HepG2 (cell line): ENCODE measurements around the gene ELOVL6. TPM values are rescaled to one million over a fixed set of nuclear protein-coding genes. Genes with fewer than 3 reads are reported as not detected.

Experiments
- ATAC-seq: fragments of 200-7000 bp; cut with Tn5 transposase; 3 replicates; pipeline ENCODE4 v1.9.1; 2020; ENCODE audit warnings: mild to moderate bottlenecking, moderate library complexity
- BruUV-seq: library from RNA; stranded (reverse); fragments of 400-500 nt; replicated peaks from 2 replicates; lab custom pipeline; 2021; lab: Mats Ljungman, UMichigan
- CTCF ChIA-PET: fragments of 300-600 bp; formaldehyde crosslinking; extraction: SDS; loops from one replicate; lab custom pipeline; 2021; ENCODE audit warnings: low total read pairs, inconsistent platforms, low intra/inter-chr PET ratio; lab: Yijun Ruan, JAX
- POLR2A ChIA-PET: fragments of 350-600 bp; sonication (Branson Sonifier 250); formaldehyde crosslinking; loops from one replicate; lab custom pipeline; 2020; ENCODE audit warnings: antibody characterized with exemption, inconsistent platforms; lab: Yijun Ruan, JAX
- DNase-seq: peaks from one replicate; pipeline ENCODE4 v3.0.0-alpha.2; 2015; ENCODE audit warnings: low spot score
- FAIRE-seq: peaks from 3 replicates; lab custom pipeline; 2011; peaks lifted over from hg19 to GRCh38; lab: Jason Lieb, UNC
- H2AFZ ChIP-seq: one replicate; pipeline ENCODE4 v1.6.1; 2011; ENCODE audit warnings: low read length, inconsistent platforms
- H3K27ac ChIP-seq: fragments of 300-600 bp; 3 replicates; pipeline ENCODE4 v1.8.0; 2011; ENCODE audit warnings: mixed run types, mild to moderate bottlenecking, mixed read lengths, low read length, inconsistent platforms; ENCODE audit not compliant: insufficient read depth; ENCODE audit errors: extremely low read length
- H3K27me3 ChIP-seq, 2 experiments: fragments of 200-600 bp in 1 of 2; 2 replicates in 1 of 2; 3 replicates in 1 of 2; pipeline versions ENCODE4 v1.6.0 to v1.8.0; 2011; ENCODE audit warnings: low read length in 2 of 2, mild to moderate bottlenecking in 2 of 2, moderate library complexity in 2 of 2, inconsistent platforms in 1 of 2; ENCODE audit not compliant: insufficient read depth in 2 of 2, control insufficient read depth in 1 of 2
- H3K36me3 ChIP-seq, 2 experiments: fragments of 200-600 bp in 1 of 2; replicated peaks in 1 of 2; 2 replicates in 1 of 2; 3 replicates in 1 of 2; pipeline versions ENCODE4 v1.5.1 to v1.8.0; 2011; ENCODE audit warnings: low read length in 2 of 2, inconsistent platforms in 1 of 2; ENCODE audit not compliant: insufficient read depth in 2 of 2, control insufficient read depth in 1 of 2
- H3K4me1 ChIP-seq: 2 replicates; pipeline ENCODE4 v1.5.1; 2012; ENCODE audit warnings: low read length, inconsistent platforms; ENCODE audit not compliant: insufficient read depth
- H3K4me2 ChIP-seq: 2 replicates; pipeline ENCODE4 v1.6.0; 2011; ENCODE audit warnings: low read depth, low read length, inconsistent platforms
- H3K4me3 ChIP-seq, 3 experiments: fragments of 200-600 bp in 1 of 3; sonication (generic), shearing (Covaris generic) in 1 of 3; replicated peaks in 1 of 3; 2 replicates each; pipeline ENCODE4 v1.5.1; 2011 to 2016; ENCODE audit warnings: low read length in 3 of 3, inconsistent platforms in 2 of 3, low read depth in 2 of 3, mild to moderate bottlenecking in 2 of 3, control low read depth in 1 of 3, mixed read lengths in 1 of 3; ENCODE audit not compliant: insufficient read depth in 1 of 3
- H3K79me2 ChIP-seq: one replicate; pipeline ENCODE4 v1.6.1; 2011; ENCODE audit warnings: low read length, inconsistent platforms; ENCODE audit not compliant: insufficient read depth
- H3K9ac ChIP-seq: 2 replicates; pipeline ENCODE4 v1.6.0; 2011; ENCODE audit warnings: mild to moderate bottlenecking, low read depth, low read length, inconsistent platforms; ENCODE audit not compliant: insufficient read depth
- H3K9me3 ChIP-seq: 2 replicates; pipeline ENCODE4 v1.5.1; 2012; ENCODE audit warnings: mild to moderate bottlenecking, low read length
- H4K20me1 ChIP-seq: 2 replicates; pipeline ENCODE4 v1.6.0; 2011; ENCODE audit warnings: inconsistent platforms, mild to moderate bottlenecking, low read length, moderate library complexity; ENCODE audit not compliant: insufficient read depth
- ATF7-NPFF ChIP-seq: sonication (generic); formaldehyde crosslinking; IDR thresholded peaks from 2 replicates; pipeline ENCODE4 v1.8.1; 2023; ENCODE audit warnings: mild to moderate bottlenecking, low read depth, missing genetic modification reagents, moderate library complexity
- CREM ChIP-seq, 2 experiments: sonication (generic) in 1 of 2; formaldehyde crosslinking in 1 of 2; IDR thresholded peaks; 2 replicates each; pipeline versions ENCODE4 v1.4.0 to v1.6.1; 2016 to 2020; ENCODE audit warnings: antibody characterized with exemption in 1 of 2, mild to moderate bottlenecking in 1 of 2, missing genetic modification reagents in 1 of 2
- DNMT3B ChIP-seq: conservative IDR thresholded peaks from 2 replicates; pipeline ENCODE4 v1.6.1; 2016; ENCODE audit warnings: missing biosample characterization, control low read depth
- EP300 ChIP-seq, 3 experiments: sonication (generic) in 1 of 3; formaldehyde crosslinking in 1 of 3; IDR thresholded peaks; 2 replicates each; pipeline versions ENCODE4 v1.5.1 to v1.6.1; 2011 to 2020; ENCODE audit warnings: low read depth in 2 of 3, low read length in 2 of 3, borderline replicate concordance in 1 of 3, improper control_type of control experiment in 1 of 3, mild to moderate bottlenecking in 1 of 3, missing genetic modification reagents in 1 of 3, moderate library complexity in 1 of 3
- NR2F2 ChIP-seq: IDR thresholded peaks from 2 replicates; pipeline ENCODE4 v1.6.1; 2012; ENCODE audit warnings: low read depth, inconsistent platforms, borderline replicate concordance
- RORA ChIP-seq: sonication (generic); formaldehyde crosslinking; IDR thresholded peaks from 2 replicates; pipeline ENCODE4 v1.5.0; 2020; ENCODE audit warnings: mild to moderate bottlenecking, missing genetic modification reagents, moderate library complexity
- SCMH1 ChIP-seq: sonication (generic); formaldehyde crosslinking; IDR thresholded peaks from 2 replicates; pipeline ENCODE4 v1.9.0; 2021; ENCODE audit warnings: missing genetic modification reagents, mild to moderate bottlenecking, borderline replicate concordance
- SETDB1 ChIP-seq: sonication (generic); formaldehyde crosslinking; IDR thresholded peaks from 2 replicates; pipeline ENCODE4 v1.5.1; 2020; ENCODE audit warnings: missing genetic modification reagents, mild to moderate bottlenecking, borderline replicate concordance
- SMAD1 ChIP-seq: sonication (generic); formaldehyde crosslinking; IDR thresholded peaks from 2 replicates; pipeline ENCODE4 v1.4.0; 2020; ENCODE audit warnings: missing genetic modification reagents, low read depth, mild to moderate bottlenecking, borderline replicate concordance
- ZNF570 ChIP-seq: sonication (generic); formaldehyde crosslinking; IDR thresholded peaks from 2 replicates; pipeline ENCODE4 v1.4.0; 2020; ENCODE audit warnings: mild to moderate bottlenecking, missing genetic modification reagents, borderline replicate concordance
- ZNF598 ChIP-seq: sonication (generic); formaldehyde crosslinking; IDR thresholded peaks from 2 replicates; pipeline ENCODE4 v1.5.1; 2020; ENCODE audit warnings: mild to moderate bottlenecking, missing genetic modification reagents, borderline replicate concordance
- ZNF614 ChIP-seq: IDR thresholded peaks from 2 replicates; pipeline ENCODE4 v1.6.1; 2018; ENCODE audit warnings: missing biosample characterization, missing genetic modification reagents, inconsistent platforms, borderline replicate concordance
- ZNF749 ChIP-seq: sonication (generic); formaldehyde crosslinking; IDR thresholded peaks from 2 replicates; pipeline ENCODE4 v1.8.0; 2022; ENCODE audit warnings: mild to moderate bottlenecking, missing genetic modification reagents, moderate library complexity, borderline replicate concordance
- WGBS: methylation state at CpG from one replicate; pipeline ENCODE4 v1.1.6; 2017; ENCODE audit warnings: low lambda C conversion rate; 5-methylcytosine and 5-hydroxymethylcytosine counted together
- in situ Hi-C: cut with HindIII; loops from 2 replicates; pipeline ENCODE4 v1.10.0; 2017; ENCODE audit warnings: low pct_unique_long_range_greater_than_20kb; ENCODE audit not compliant: extremely low pct_ligation_motif_present
- intact Hi-C: fragments of 100-400 bp; cut with micrococcal nuclease; formaldehyde crosslinking; loops from one replicate; pipeline ENCODE4 v1.10.0; 2022; ENCODE audit not compliant: unreplicated experiment
- polyA plus RNA-seq, 8 experiments: library from polyadenylated mRNA; depleted of rRNA in 3 of 8; stranded (reverse) in 7 of 8; unstranded in 1 of 8; fragments of >200 nt; fragmentation: Illumina TruSeq in 4 of 8; extraction: Trizol in 4 of 8; gene quantifications; 2 replicates each; pipeline versions ENCODE4 v1.2.1 to v1.2.3, GENCODE V29; 2011 to 2016; ENCODE audit warnings: low read depth in 4 of 8, missing spikeins in 1 of 8, mixed read lengths in 1 of 8; ENCODE audit not compliant: insufficient read depth in 1 of 8
- total RNA-seq, 5 experiments: library from RNA; depleted of rRNA; stranded (reverse); fragments of >200 nt; fragmentation: Illumina TruSeq; extraction: Trizol; gene quantifications; 2 replicates each; pipeline ENCODE4 v1.2.3, GENCODE V29; 2016; ENCODE audit warnings: low read depth in 1 of 5
- TF ChIP-seq, protein P1 (sequence below): sonication (generic); formaldehyde crosslinking; IDR thresholded peaks from 2 replicates; pipeline ENCODE4 v1.5.0; 2020; ENCODE audit warnings: missing genetic modification reagents
- TF ChIP-seq, protein P2 (sequence below): sonication (generic); formaldehyde crosslinking; IDR thresholded peaks from 2 replicates; pipeline ENCODE4 v1.5.0; 2020; ENCODE audit warnings: mild to moderate bottlenecking, missing genetic modification reagents, borderline replicate concordance

Gene ELOVL6
- total and polyA plus RNA-seq, 2 of the 13 experiments (the other 11 are each of a cell fraction or from before 2014, with no cell fraction given) = 14.1 to 23.2 TPM

DNA sequence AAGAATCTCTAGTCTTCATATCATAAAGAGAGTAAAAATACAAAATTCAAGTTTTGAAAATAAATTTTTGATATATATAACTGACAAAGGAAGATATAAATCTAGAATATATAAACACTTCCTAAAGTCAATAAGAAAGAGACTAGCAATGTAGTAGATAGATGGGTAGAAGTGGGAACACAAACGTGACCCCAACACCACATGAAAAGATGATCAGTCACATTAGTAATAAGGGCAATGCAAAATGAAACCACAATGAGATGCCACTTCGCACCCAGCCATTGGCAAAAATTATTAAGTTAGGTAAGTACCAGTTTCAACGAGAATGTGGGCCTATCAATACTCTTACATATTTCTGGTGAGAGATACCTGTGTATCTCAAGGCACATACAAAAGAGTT, 179.3 kb downstream of the ELOVL6 start:
- no peak for ATAC-seq
- H2AFZ ChIP-seq = no peak overlapping the region
- no peak for FAIRE-seq
- intact Hi-C loops (no loop called here), in situ Hi-C loops (loop anchor here (25.0 kb wide), 1 partner anchor 1618 kb away; no protein-coding TSS in a partner anchor)
- H3K4me2 ChIP-seq = no peak overlapping the region
- no peak overlapping the region for H3K4me3 ChIP-seq
- no peaks in the 10 kb centered on the region for H3K9me3 ChIP-seq
- peaks cover 0 to 6% of the 10 kb centered on the region in 2 experiments; a peak in 2 of 5 replicates for H3K27me3 ChIP-seq
- peaks cover 10% of the 10 kb centered on the region for H3K4me1 ChIP-seq
- ChIA-PET POLR2A (no interaction called here), CTCF (no interaction called here)
- H3K79me2 ChIP-seq = no peaks in the 10 kb centered on the region
- no peak for DNase-seq
- no peak overlapping the region for H3K9ac ChIP-seq
- 47% methylated on average over 3 of the region's 3 CpGs for WGBS
- no peaks in the 10 kb centered on the region for H3K36me3 ChIP-seq
- no peak overlapping the region for H3K27ac ChIP-seq
- H4K20me1 ChIP-seq = no peaks in the 10 kb centered on the region
- TF ChIP-seq ZNF570 (CRISPR knock-in tag) = no peak
- TF ChIP-seq, all 625 proteins: peak for 0
- no TSS peak for BruUV-seq

DNA sequence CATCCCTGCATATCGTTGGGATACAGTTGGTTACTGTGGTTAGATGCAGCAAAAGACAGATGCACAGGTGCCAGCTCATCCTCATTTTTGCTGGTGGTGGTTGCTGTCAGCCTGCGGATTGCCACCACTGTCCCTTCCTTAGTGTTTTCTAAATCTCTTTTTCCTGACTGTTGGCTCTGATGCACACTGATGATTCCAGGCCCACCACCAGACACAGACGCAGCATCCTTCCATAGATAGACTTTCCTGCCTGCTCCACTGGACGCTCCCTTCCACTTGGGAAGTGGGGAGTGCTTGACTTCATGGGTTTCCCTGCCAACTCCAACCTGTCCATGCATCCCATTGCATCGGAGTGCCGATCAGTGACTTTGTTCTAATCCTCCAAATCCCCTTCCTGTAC, 184.2 kb downstream of the ELOVL6 start:
- no peak overlapping the region for H3K4me3 ChIP-seq
- no peaks in the 10 kb centered on the region for H3K4me1 ChIP-seq
- intact Hi-C loops (no loop called here), in situ Hi-C loops (loop anchor here (25.0 kb wide), 1 partner anchor 1623 kb away; no protein-coding TSS in a partner anchor)
- no peaks in the 10 kb centered on the region for H3K9me3 ChIP-seq
- H3K27me3 ChIP-seq = no peaks in the 10 kb centered on the region; a peak in 1 of 5 replicates
- CTCF ChIA-PET = no interaction called here
- FAIRE-seq (no peak), DNase-seq (no peak), ATAC-seq (no peak)
- H3K36me3 ChIP-seq = no peaks in the 10 kb centered on the region
- POLR2A ChIA-PET = no interaction called here
- no peak overlapping the region for H3K4me2 ChIP-seq
- 69% methylated on average over 5 of the region's 6 CpGs for WGBS
- H2AFZ ChIP-seq = no peak overlapping the region
- BruUV-seq = no TSS peak
- H3K27ac ChIP-seq = no peak overlapping the region
- no peaks in the 10 kb centered on the region for H4K20me1 ChIP-seq
- TF ChIP-seq SETDB1 (CRISPR knock-in tag) (no peak), ZNF749 (no peak), CREM (IDR thresholded peaks at IDR 0.05) (no peak), CREM (CRISPR knock-in tag; IDR thresholded peaks at IDR 0.05) (no peak), SMAD1 (CRISPR knock-in tag) (no peak), ZNF614 (no peak), ZNF598 (CRISPR knock-in tag) (no peak), DNMT3B (CRISPR knock-in tag) (no peak), ATF7-NPFF (CRISPR knock-in tag) (no peak), RORA (no peak), EP300 (IDR thresholded peaks at IDR 0.05; ENCODE audit: low read depth in 2 of 2, low read length in 2 of 2) (no peak), EP300 (CRISPR knock-in tag; IDR thresholded peaks at IDR 0.05; ENCODE audit: borderline replicate concordance) (no peak), SCMH1 (CRISPR knock-in tag) (no peak), NR2F2 (no peak)
- TF ChIP-seq, protein P1, sequence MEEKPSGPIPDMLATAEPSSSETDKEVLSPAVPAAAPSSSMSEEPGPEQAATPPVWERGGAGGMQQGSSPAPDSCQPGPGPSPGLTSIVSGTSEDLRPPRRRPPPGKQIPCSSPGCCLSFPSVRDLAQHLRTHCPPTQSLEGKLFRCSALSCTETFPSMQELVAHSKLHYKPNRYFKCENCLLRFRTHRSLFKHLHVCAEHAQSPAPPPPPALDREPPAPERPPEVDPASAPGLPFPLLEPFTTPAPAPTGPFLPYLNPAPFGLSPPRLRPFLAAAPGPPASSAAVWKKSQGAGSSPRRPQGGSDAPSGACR = no peak
- TF ChIP-seq, protein P2, sequence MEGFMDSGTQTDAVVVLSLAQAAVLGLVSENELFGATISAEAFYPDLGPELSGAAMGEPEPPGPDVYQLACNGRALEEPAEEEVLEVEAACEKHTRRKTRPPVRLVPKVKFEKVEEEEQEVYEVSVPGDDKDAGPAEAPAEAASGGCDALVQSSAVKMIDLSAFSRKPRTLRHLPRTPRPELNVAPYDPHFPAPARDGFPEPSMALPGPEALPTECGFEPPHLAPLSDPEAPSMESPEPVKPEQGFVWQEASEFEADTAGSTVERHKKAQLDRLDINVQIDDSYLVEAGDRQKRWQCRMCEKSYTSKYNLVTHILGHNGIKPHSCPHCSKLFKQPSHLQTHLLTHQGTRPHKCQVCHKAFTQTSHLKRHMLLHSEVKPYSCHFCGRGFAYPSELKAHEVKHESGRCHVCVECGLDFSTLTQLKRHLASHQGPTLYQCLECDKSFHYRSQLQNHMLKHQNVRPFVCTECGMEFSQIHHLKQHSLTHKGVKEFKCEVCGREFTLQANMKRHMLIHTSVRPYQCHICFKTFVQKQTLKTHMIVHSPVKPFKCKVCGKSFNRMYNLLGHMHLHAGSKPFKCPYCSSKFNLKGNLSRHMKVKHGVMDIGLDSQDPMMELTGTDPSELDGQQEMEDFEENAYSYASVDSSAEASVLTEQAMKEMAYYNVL (CRISPR knock-in tag) = no peak
- no peaks in the 10 kb centered on the region for H3K79me2 ChIP-seq
- no peak overlapping the region for H3K9ac ChIP-seq
